NCI-H82 (cell line): ENCODE results near the gene KANSL3.

Experiments used
- DNase-seq: peaks from one replicate; lab custom pipeline; 2025; lab: John Stamatoyannopoulos, UW

Gene KANSL3

DNA sequence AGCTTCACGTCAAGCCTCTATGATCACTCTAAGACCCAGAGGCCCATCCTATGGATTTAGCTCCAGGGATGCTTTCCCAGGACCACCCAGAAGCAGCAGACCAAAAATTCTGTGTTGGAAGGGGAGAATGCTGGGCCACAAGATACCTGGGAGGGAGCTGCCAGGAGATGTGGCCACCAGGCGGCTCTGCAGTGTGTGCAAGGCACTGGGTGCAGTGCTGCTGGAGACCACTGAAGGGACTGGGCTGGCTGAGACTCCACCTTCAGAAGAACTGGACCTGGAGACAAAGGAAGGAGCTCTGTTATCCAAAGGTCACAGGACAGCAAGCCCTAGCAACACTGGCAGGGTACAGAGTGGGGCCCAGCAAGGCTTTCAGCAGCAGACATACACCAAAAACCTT, 34.0 kb downstream of the KANSL3 start:
- DNase-seq: no peak

DNA sequence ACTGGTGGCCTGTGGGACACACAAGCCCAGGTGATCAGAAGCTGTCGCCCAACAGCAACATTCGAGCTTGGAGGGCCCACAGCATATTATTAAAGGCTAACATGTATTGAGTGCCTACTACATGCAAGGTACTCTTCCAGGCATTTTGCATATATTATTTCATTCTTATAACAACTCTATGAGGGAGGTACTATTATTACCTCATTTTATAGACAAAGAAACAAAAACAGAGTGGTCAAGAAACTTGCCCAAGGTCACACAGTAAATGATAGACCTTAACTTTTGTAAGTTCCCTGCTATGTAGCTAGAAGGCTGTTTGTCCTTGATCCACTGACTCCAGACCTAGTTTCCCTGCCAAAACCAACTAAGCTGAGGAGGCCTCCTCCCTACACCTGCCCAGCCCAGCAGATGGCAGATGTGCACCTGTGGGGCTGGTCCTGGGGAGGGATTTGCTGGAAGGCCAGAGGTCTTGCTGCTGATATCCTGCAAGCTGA, 35.7 kb downstream of the KANSL3 start:
- no peak for DNase-seq

DNA sequence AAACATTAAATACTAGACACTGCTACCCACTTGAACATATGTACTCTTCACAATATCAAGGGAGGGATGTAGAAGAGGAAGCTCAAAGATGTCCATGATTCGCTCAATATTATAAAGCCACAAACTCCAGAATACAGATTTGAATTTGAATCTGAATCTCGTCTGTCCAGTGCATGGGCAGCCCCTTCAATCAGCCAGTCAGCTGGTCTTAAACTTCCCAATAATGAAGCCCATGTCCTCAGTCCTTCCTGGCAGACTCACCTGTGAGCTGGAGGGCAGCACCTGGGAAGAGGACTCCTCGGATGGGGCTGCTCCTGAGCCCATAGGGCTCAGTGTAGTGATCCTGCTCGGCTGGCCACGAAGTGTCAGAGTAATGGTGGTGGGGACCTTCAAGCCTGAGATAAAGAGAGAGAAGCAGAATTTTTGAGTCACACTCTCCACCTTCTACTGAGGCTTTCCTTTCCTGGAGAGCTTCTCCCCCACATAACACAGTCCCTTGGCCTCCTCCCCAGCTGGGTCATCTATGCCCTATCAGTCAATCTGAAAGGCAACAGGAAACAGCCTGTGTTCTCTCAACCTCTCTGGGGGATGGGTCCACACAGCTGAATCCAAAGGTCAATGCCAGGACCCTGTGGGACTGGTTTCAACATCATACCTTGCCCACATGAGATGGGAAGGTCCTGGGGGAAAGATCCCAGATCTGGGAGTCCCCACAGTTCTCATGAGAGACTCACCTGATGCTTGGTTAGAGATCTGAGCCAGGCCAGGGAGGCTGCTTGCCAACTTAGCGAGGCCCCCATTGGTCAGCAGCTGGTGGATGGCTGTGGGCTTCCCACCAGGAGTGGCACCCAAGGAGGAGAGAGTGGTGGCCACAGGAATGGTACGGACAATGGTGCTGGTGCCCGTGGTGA, 36.5 kb downstream of the KANSL3 start:
- DNase-seq: no peak

DNA sequence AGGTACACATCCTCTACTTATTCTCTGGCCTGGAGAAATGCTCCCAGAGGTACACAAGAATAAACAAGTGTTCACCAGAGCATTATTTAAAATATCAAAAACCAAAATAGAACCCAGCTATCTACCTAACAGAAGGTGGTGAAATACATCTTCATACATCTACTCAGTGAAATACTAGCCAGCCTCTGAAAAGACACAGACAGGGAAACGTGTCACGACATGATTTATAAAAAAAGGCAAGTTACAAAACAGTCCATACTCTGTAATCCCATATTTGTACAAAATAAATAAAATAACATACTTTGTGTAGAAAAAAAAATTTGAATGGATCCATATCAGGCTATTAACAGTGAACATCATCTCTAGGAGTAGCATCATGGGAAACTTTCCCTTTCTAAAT, 38.2 kb downstream of the KANSL3 start:
- no peak for DNase-seq

DNA sequence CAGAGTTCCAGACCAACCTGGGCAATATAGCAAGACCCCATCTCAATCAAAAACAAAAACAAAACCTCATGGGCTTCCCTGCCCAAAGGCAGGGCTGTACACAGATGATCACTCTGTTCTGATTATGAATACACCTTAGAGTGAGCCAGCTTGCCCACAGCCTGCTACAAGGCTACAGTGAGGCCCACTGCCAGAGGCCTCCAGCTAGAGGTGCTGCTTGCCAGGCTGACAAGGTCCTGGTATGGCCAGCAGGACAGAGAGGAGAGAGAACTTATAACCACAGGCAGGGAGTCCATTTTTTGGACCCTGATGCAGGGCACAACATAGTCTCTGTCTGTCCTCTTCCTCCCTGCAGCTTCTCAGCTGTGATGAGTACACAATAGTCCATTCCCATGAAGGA, 41.5 kb downstream of the KANSL3 start:
- DNase-seq: no peak

DNA sequence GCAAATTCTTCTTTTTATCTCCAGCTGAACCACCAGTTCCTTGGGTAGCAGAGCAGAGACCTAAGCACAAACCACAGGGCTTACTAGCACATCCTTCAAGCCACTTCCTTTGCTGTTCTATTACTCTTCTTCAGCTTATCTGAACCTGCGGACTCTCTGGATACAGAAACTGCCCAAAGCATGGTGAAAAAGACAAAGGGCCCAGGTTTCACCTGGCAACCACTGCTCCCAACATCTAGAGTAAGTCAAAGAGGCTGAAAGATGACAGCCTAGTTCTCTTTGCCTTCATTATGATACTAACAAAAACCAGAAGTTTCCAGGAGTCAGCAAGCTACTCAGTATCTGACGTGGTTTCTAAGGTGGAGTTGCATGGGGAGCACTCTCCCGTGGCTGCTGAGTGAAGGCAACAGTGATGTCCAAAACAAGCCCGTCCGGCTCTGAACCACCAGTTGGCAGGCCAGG, 43.4 kb downstream of the KANSL3 start:
- DNase-seq: no peak

DNA sequence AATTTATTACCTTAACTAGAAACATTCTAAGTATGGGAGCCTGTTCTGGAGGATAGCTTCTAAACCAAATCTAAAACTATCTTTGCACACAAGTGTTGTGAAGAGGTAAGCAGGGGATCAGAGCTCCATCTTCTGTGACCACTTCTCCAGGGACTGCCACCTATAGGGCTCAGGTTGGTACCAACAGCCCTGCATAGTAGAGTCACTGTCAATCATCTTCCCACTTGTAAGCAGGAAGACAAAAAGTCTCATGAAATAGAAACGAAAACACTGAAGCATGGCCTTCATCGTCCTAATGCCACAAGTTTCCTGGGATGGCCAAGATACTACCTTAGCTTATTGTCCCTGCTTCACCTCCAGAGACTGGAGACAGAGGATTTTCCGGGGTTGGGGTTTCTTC, 43.8 kb downstream of the KANSL3 start:
- no peak for DNase-seq

DNA sequence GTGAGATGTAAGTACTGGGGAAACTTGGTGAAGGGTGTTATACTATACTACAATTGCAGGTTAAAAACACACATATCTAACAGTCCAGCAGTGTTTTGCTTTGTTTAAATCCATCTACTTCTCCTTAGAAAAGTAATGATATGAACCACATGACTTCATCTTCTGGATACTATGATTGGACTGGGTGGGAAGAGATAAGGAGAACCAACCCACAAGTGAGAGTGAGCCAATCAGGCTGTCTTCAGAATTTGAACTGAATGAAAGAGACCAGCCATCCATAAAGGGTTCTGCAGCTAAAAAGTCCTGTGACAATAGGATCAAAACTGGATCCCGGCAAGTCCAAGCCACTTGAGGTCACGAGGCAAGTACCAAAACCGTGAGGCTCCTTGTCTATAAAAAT, 46.6 kb downstream of the KANSL3 start:
- no peak for DNase-seq

DNA sequence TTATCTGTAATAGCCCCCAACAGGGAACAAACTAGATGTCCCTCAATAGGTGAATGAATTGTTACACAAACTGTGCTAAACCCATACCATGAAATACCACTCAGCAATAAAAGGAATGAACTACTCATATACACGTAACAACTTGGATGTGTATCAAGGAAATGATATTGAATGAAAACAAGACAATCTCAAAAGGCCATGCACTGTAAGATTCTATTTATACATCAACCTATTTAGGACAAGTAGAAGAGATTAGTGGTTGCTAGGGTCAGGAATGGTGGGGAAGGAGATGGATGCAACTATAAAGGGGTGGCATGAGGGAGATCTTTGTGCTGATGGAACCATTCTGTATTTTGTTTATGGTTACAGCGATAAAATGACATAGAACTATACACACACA, 47.1 kb downstream of the KANSL3 start:
- no peak for DNase-seq

DNA sequence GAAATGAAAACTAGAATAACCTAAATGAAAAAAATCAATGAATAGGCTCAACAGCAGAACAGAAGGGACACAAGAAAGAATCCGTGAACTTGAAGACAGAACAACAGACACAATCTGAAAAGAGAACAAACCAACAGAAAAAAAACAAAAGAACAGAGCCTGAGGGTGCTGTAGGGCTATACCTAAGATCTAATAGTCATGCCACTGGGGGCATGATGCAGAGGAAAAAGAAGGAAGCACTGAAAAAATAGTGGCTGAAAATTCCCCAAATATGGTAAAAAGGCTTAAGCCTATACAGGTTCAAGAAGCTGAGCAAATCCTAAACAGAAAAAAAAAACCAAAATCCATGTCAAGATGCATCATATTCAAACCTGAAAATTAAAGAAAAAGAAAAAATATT, 50.3 kb downstream of the KANSL3 start:
- DNase-seq: no peak

DNA sequence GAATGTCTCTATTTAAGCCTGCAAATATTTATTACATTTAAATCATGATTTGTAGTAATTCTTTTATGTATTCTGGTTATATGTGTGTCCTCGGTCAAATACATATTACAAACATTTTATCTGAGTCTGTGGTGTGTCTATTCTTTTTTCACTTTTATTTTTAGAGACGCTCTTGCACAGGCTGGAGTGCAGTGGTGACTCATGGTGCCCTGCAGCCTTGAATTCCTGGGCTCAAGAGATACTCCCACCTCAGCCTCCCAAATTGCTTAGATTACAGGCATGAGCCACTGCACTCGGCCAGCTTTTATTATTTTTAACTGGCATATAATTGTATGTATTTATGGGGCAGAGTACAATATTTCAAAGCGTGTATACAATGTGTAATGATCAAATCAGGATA, 54.1 kb downstream of the KANSL3 start:
- DNase-seq: no peak

DNA sequence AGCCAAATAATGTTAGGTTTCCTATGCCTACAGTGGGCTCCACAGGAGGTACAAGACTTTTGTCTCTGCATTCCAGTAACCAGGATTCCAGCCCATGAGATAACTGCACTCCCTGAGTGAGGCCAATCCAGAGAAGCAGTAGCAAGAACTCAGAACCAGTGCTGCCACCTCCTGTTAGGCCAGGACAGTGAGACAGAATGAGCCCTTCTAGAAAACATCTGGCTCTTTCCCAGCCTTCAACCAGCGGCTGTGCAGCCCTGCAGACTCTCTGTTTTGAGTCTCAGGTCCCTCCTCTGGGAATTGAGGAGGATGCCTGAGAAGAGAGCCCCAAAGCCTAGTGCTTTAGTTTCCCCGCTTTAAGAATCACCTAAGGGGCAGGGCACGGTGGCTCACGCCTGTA, 57.3 kb downstream of the KANSL3 start:
- peak; percentile 13 for DNase-seq

DNA sequence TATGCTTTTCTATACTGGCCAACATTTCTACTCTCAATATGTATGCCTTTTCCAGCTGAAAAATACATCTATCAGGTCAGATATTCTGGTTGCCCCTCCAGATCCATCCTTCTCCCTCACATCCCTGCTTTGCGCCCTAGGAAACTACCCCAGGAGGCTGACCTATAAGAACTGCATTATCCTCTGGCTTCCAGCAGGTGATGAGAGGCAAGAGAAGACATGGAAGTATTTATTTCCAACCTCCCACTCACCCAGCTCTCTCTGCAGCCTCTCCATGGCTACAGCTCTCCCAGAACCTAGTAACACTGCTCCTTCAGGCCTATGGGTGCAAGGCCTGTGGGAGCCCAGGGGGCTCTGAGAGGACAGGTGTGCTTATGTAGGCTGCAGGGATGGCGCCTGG, 58.7 kb downstream of the KANSL3 start:
- no peak for DNase-seq

DNA sequence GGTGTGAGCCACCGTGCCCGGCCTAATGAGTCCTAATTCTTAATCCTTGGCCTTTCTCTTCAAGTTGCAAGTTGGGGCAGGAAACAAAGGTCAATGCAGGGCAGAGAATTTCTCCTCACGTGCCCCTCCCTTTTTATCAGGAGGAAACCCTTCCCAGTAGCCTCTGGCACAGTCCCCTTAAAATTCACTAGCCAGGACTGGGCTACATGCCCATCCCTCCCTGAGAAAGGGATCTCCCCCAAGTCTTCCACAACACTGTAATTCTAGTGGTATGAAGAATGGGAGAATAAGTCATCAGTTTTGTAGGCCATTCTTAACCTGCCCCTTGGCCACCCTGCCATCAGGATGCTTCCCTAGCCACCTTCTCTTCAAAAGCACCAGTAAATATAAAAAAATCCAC, 59.4 kb downstream of the KANSL3 start:
- DNase-seq: no peak

DNA sequence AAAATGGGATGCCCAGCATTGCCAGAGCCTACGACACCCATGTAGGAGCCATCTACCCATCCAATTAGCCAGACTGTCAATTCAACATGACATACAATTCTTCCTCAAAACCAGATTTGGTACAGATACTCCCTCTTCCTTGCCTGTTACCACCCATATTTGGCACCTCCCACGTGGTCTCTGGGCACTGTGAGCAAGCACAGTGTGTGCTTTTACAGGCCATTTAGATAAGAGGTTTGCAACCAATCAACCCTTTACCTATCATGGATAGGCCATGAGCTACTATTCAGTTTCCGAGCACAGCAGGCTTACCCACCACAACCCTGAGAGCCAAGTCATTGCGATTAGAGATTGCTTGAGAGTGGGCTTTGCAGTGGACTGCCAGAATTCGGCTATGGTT, 60.6 kb downstream of the KANSL3 start:
- no peak for DNase-seq

DNA sequence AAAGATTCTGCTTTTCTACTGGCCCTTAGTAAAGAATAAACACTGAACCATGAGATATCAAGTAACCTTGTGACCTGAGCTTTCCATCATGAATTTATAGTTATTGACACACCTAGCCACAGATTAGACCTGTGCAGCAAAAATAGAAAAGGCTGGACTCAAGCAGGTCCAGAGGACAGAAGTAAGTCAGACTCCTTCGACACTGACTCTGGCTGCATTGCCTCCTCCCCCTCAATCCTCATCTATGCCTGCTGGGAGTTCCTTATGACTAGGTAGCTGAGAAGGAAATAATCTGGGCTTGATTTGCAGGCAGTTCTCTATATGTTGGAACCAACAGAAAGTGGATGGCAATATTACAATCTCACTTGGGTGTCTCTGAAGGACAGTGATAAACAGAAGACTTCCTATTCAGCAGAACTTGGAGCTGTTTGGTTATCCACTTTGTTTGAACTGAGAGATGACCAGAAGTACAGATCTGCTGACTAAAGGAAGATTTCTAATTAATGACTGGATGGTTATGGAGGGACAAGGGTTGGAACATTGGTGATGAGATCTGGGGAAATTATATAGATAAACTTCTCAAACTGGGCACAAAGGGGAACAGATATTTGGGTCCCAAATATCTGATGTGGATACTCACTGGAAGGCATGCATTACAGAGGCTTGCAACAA, 62.2 kb downstream of the KANSL3 start:
- no peak for DNase-seq

DNA sequence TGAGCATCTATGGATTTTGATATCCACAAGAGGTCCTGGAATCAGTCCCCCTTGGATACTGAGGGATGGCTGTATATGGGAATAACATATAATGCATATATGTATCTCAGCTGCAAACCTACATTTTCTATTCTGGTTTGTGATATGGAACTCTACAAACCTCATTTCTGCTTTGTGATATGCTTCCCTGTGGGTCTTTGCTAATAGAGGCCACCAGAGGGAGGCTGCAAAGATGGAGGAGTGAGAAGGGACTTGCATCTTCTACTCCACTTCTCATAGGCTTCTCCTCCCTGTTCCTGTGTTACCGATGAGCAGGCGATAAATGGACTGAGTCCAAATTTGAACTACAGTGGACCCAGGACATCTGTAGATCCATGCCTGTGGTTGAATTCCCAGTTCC, 63.7 kb downstream of the KANSL3 start:
- no peak for DNase-seq

DNA sequence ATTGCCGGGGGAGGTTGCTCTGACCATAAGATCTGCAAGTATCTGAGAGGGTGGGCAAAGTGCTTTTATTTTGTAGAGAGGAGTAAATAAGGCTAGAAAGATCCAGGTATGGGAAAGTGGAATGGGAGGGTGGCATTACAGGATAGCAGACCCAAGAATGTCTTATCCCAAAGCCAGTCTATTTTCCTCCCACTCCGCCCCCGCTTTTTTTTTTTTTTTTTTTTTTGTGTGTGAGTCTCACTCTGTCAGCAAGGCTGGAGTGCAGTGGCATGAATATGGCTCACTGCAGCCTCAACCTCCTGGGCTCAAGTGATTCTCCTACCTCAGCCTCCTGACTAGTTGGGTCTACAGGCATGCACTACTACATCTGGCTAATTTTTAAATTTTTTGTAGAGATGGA, 70.0 kb downstream of the KANSL3 start:
- no peak for DNase-seq

DNA sequence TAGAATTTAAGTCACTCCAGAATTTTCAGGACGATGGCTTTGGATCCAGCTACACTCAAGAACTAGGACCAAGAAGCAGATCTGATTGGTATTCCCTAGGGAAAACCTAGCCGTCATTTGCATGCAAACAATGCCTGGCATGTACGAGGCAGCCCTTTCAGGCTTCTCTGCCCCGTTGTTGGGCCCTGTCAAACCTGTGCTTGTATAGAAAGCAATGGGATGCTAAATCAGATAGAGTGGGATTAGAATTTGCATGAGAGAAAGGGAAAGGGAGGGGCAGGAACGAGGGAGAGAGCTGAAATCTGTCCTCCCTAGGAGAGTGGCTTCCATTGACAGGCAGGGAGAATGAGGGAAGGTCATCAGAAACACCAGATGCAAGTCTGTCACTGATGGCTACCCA, 73.0 kb downstream of the KANSL3 start:
- DNase-seq: peak; percentile 14

DNA sequence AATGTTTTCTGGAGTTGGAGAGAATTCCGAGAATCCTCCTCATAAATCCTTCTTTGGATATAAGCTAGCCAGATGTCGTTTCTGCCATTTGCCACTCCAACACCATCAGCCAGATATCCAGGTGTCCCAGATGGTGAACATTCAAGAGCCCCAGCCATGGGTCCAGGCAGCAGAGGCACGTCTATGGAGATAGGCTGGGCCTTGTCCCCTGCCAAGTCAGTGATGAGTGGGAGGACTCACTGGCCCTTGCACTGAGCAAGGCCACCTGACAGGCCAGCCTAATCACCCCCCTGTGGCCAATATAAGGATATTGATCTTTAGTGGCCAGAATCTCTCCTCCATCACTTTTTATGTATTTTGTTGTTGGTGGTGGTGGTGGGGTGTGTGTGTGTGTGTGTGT, 73.5 kb downstream of the KANSL3 start:
- DNase-seq: no peak

DNA sequence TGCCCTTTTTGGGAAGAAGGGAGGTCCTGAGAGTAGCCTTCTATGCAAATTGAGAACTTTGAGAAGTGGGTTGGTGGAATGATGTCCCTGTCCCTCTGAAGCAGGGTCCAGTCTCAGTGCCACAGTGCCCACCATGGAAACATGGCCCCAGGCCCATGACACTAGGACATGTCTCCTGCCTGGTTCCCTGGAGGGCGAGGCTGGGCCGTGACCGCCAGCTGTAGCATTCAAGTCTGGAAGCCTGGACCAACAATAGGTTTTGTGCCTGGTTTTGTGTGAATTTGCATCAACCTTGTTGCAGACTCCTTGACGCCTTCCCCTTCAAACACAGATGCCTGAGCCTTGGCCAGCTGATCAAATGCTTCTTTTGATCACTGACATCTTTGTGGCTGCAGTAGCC, 74.1 kb downstream of the KANSL3 start:
- DNase-seq: no peak

DNA sequence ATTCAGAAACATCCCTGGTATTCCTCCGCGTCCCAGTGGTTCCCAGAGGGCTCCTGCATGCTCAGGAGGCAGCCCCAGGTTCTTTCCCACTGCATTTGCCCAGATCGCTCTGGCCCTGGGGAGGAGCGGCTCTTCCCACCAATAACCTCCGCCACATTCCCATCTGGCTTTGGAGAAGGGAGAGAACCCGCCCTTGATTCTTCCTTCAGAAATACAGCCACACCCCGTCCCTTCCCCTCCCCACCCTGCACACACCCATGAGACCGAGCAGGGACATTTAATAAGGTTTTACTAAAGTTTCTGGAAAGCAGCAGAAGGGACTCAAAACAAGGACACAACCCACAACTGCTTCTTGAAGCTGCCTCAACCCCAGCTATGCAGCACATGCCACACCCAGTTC, 79.6 kb downstream of the KANSL3 start:
- DNase-seq: no peak

DNA sequence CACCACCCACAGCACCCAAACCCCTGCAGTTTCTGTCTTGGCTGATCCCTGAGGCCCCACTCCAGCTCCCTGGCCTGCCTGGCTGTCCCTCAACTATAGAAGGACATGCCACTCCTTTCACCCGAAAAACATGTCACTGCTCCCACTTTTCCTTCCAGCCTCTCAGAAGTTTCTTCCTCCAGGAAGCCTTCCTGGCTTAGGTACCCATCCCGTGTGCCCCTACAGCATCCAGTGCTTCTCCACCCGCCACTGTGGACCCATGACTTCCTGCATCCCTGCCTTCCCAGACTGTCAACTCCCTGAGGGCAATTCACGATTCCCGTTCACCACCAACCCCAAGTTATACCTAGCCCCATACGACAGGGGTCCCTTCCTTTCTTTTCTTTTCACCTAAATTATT, 80.1 kb downstream of the KANSL3 start:
- DNase-seq: no peak
